Stimulated activated CD4-positive, alpha-beta T cell treated with anti-CD3 and anti-CD28 coated beads, TNF-alpha, amount 100 ng/mL, for 24 hours (primary cell): ENCODE results near the gene TMEM101.
"Not testable (repeated sequence)": the region's sequence is repeated elsewhere in the genome, so short reads cannot be mapped to it uniquely, and the experiment has no call there.

ENCODE experiments used
- DNase-seq, 3 experiments: peaks; one replicate each; pipeline ENCODE4 v3.0.0-alpha.2; 2020; ENCODE audit warnings: low read depth in 3 of 3

TMEM101 gene

GRCh38 chr17:44000871-44001460 lies 13.8 kb downstream of the TMEM101 start:
- no peak for DNase-seq

- DNase-seq: no peak
These were observed 14.5 kb downstream of the TMEM101 start for GRCh38 chr17:44000141-44000860.

DNA sequence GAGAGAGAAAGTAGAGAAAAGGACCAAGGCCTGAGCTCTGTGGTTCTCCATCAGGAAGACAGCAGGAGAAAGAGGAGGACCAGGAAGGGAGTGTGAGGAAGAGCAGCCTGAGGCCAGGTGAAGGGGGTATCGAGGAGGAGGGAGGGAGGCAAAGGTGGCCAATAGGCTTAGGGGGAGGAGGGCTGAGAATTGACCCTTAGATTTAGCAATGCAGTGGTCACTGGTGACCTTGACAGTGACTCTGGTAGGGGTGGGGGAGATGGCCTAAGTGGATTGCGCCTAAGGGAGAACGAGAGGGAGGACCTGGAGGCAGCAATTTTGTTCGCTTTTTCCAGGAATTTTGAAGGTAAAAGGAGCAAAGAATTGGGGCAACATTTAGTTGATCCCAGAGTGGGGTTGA lies 15.7 kb downstream of the TMEM101 start:
- DNase-seq: no peak

GRCh38 chr17:43998552-43998951 lies 16.2 kb downstream of the TMEM101 start:
- no peak for DNase-seq

DNA sequence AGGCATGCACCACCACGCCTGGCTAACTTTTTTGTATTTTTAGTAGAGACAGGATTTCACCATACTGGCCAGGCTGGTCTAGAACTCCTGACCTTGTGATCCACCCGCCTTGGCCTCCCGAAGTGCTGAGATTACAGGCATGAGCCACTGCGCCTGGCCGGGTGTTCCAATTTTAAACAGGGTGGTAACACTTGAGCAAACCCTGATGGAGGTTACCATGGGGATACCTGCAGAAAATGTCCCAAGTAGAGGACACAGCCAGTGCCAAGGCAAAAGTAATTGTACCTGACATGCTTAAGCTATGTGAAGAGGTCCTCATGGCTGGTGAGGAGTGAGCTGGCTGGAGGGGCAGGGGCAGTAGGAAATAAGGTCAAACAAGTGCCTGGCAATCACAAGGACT lies 17.6 kb downstream of the TMEM101 start:
- DNase-seq: not testable (repeated sequence)

DNA sequence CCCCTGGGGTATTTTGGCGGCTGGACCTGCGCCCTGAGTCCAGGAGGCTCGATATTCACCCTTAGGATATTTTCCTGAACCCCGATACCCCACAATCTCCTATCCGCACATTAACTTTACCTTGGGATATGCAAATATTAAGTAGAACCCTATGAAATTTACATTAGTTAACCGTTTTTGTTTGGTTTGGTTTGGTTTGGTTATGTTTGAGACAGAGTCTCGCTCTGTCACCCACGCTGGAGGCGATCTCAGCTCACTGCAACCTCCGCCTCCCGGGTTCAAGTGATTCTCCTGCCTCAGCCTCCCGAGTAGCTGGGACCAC lies 19.7 kb downstream of the TMEM101 start:
- no peak for DNase-seq

GRCh38 chr17:43994272-43995149 lies 20.3 kb downstream of the TMEM101 start:
- peak; percentile 44 to 72 (median 49) for DNase-seq

- DNase-seq: no peak
These were observed 22.1 kb downstream of the TMEM101 start for GRCh38 chr17:43992641-43993040.

- DNase-seq: no peak
These were observed 26.5 kb downstream of the TMEM101 start for GRCh38 chr17:43988301-43988700.

GRCh38 chr17:43987131-43988021 lies 27.4 kb downstream of the TMEM101 start:
- no peak for DNase-seq

GRCh38 chr17:43986225-43986981 lies 28.4 kb downstream of the TMEM101 start:
- DNase-seq: no peak

DNA sequence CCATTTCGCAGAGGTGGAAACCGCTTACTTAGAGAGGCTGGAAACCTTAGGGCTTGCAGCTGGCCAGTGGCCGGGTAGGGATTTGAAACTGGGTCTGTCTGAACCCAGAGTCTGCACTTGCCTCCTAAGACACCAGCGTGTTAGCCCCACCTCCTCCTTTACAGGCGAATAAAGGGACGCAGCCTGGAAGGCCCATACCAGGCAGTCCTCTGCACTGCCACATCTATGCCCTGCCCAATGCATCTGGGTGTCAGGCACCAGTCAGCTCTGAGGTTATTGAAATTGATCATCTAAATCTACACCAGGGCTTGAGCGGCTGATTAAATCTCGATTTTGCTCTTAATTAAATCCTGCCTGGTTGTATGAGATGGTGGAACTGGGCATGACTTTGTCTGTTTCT lies 30.2 kb downstream of the TMEM101 start:
- no peak for DNase-seq

DNA sequence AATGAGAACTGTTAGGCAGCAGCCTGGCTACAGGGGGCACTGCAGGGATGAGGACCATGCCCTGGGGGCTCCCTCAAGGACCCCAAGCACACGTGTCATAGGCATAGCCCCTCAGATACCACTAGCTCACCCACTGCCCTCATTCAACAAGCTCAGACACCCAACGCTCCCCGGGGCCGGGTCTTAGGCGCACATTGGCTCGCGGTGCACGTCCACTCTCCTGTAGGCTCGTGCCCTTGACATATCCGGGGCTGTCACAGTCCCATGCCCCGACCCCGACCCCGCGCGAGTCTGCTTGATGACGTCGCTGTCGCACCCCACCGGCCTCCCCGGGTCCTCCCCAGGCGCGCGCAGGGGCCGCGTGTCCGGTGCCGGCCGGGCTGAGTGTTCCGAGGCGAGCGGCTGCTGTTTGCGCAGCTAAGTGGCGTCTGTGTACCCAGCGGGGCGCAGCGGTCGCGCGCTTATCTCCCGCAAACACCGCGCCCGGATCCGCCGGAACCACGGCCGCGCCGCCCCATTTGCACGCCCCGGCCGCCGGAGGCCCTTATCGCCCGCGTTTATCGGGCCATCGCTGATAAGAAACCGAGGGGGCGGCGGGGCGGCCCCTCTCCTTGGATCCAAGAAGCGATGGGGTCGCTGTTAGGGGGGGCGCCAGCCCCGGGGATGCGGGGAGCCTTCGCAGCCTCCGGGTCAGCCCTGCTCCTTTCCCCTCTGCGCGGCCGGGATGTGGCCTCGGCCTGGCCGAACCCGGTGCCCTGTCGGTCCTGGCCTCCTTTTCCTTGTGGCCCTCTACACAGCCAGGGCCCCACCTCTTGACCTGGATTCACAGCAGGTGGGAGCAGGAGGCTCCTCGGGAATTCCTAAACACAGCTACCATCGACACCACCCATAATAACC lies 31.0 kb downstream of the TMEM101 start:
- DNase-seq: peak in 1 of 3 experiments; percentile 4

GRCh38 chr17:43983196-43983514 lies 31.6 kb downstream of the TMEM101 start:
- DNase-seq: no peak

GRCh38 chr17:43982171-43982570 lies 32.6 kb downstream of the TMEM101 start:
- no peak for DNase-seq

DNA sequence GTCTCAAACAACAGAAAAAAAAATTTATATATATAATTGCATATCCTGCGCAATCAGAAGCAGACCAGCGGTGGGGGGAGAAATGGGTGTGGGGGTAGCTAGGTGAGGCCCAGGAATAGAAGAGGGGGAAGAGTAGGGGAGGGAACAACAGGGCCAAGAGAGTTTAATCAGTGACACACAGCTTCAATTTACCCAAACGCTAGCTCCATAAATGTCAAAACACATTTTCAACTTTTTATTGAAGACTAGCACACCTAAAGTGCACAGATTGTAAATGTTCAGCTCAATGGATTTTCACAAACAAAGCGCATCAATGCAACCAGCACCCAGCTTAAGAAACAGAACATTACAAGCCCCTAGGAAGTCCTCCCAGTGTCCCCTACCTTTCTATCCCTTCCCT lies 35.1 kb downstream of the TMEM101 start:
- DNase-seq: no peak

- DNase-seq: no peak
These were observed 35.8 kb downstream of the TMEM101 start for GRCh38 chr17:43979011-43979410.

DNA sequence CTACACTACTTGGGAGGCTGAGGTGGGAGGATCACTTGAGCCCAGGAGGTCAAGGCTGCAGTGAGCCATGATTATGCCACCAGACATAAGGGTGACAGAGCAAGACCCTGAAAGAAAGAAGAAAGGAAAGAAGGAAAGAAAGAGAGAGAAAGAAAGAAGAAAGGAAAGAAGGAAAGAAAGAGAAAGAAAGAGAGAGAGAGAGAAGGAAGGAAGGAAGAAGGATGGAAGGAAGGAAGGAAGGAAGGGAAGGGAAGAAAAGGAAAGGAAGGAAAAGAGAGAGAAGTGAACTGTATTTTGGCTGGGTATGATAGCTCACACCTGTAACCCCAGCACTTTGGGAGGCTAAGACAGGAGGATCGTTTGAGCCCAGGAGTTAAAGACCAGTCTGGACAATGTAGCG lies 36.7 kb downstream of the TMEM101 start:
- no peak for DNase-seq

DNA sequence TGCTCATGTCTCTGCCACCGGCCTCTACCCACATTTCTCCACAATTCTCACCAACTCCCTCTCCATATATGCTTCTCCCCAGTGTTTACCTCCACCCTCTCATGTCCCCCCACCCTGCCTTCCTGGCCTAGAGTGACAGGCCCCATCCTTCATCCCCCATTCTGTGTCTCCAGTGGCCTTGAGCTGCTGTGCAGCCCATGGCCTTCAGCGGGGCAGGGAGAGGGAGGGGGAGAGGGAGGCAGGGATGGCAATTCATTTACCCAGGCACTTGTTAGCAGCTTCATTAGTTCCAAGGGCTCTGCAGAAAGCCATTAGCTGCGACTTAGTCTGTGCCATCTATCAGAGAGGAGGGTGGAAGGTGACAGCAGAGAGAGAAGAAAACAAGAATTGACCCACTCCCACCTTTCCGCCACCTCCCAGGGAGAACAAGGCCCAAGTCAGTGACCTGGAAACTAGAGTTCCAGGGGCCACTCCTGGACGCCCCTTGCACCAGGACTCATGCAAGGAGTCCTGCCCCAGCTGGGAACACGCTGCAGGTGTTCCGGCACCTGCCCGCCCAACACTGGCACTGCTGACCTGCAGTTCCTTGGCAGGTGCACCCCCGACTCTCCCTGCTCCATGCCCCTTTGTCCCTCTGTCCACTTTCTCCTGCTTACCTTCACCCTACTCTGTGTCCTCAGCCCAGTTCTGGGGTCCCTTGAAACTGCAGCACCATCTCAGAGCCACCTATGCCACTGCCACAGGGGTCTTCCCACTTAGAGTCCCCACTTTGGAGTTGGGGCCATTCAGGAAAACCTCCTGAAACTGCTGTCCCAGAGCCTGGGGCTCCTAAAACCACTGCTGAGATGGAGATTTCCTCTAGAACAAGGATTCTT lies 37.6 kb downstream of the TMEM101 start:
- no peak for DNase-seq
